NCI-H1436 treated with DMSO at 0.1 percent for 48 hours (cell line): Measurements from ENCODE around the gene OSBPL5.
"Not testable (repeated sequence)": the region's sequence is repeated elsewhere in the genome, so short reads cannot be mapped to it uniquely, and the experiment has no call there.

Experiments used
- DNase-seq: peaks from one replicate; lab custom pipeline; 2025; lab: John Stamatoyannopoulos, UW

OSBPL5 gene

DNA sequence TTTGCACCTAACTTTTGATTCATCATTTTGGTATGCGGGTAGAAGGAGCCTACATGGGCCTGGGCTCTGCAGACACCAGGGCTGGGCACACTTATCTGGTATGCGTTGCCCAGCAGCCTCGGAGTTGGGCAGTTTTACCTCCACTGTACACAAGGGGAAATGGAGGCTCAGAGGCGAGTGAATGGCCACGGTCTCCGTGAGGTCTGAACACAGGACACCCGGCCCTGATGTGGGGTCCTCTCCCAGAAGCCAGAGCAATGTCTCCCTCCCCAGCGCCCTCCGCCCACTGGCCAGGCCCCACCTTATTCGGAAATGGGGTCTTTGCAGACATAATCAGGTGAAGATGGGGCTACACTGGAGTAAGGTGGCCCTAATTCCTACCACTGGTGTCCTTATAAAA lies 43.7 kb downstream of the OSBPL5 start:
- DNase-seq: no peak

DNA sequence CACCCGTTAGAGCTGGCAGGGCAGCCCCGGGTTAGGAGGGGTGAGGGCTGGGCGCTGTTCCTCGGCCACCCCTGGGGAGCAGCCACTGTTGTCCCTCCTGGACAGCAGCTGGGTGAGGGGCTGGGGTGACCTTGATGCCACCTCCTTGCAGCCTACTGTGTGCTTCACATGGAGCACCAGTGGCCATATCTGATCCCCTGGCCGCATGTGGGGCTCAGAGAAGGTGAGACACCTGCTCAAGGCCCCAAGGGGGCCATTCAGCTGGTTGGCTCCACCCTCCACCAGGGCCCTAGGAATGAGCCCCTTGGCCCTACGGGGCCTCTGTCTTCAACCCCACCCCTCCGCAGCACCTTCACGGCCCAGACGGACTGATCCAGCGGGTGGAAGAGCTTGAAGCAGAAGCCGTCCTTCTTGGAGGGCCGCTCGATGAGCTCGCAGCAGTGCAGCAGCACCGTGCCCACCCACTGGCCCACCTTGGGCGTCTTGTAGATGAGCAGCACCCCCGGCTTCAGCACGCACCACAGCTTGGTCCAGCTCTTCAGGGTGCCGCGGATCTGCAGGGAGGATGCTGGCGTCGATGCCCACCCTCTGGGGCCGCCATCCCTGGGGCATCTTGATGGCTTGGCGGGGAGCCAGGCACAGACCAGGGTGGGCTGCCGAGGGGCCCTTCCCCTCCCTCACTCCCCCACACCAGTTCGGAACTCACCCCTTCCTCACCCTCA lies 44.9 kb downstream of the OSBPL5 start:
- DNase-seq: no peak

DNA sequence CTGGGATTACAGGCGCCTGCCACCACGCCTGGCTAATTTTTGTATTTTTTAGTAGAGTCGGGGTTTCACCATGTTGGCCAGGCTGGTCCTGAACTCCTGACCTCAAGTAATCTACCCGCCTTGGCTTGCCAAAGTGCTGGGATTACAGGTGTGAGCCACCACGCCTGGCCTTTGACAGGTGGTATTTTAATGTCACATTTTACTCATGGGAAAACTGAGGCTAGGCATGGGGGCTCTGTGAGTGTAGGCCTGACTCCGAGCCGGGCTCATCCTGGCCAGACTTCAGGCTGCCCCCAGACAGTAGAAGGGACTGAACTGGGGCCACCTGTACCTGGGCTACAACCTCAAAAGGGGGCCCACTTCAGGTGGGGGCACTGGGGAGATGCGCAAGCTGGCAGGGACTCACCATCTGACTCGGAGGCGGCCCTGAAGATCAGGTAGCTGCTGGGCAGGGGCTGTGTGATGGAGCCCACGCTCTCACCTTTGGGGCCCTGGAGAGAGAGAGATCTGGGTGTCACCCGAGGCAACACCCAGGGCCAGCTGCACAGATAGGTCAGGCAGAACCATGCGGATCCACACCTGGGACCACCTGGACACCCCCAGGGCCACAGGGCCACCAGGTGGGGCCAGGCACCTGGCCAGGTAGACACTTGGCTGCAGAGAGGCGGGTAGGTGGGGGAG lies 45.8 kb downstream of the OSBPL5 start:
- DNase-seq: no peak

DNA sequence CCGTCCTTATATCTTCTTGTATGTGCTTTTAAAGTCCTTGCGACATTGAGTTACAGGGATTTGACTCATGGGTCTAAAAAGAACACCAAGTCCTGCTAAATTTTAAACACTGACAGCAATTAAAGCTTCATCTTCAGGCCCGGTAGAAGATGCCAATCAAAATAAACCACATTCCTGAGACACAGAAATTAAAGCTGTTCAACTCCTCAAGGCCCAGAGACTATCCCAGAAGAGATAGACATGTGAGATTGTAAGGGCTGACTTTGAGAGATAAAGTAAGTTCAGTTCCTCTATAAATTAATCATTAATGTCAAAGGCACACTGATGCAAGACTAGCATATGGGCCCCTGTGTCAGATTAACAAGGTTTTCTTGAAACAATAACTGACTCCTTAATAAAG lies 49.8 kb downstream of the OSBPL5 start:
- no peak for DNase-seq

DNA sequence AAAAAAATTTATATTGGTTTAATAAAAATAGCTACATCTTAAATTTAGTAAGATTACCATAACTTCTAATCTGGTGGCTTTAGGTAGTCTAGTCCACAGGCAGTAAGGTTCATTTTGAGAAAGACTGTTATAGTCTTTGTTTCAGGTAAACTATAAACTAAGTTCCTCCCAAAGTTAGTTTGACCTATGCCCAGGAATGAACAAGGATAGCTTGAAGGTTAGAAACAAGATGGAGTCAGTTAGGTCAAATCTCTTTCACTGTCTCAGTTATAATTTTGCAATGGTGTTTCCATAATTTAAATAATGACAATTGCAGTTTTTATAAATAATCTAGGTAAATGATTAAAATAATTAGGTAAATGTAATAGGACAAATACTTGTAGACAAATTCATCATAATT lies 51.4 kb downstream of the OSBPL5 start:
- DNase-seq: not testable (repeated sequence)

DNA sequence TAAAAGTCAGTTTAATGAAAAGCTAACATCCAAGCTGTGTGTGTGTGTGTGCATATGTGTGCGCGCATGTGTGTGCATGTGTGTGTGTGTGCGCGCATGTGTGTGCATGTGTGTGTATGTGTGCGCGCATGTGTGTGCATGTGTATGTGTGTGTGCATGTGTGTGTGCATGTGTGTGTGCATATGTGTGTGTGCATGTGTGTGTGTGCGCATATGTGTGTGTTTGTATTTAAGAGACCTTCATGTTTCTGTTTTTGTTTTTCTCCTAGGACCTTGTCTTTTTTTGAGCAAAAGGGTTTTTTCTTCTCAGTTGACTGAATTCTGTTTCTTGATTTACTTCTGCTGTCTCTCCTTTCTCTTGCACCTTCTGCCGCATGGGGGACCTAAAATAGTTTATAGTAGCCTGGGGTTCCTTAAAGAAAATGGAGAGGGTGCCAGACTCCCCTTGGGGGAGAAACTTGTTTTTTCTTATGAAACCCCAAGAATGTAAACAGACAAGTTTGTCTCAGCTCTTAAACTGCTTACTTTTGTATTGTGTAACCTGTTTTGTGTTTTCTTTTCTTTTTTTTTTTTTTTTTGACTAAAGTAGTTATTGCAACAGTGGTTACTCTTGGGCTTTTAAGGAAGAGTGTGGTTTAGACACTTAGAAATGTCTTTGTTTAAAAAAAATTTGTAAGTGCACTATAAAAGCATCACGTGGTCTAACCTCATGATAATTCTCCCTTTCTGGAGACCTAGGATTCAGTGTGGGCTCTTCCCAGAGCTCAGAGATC lies 53.0 kb downstream of the OSBPL5 start:
- DNase-seq: no peak

DNA sequence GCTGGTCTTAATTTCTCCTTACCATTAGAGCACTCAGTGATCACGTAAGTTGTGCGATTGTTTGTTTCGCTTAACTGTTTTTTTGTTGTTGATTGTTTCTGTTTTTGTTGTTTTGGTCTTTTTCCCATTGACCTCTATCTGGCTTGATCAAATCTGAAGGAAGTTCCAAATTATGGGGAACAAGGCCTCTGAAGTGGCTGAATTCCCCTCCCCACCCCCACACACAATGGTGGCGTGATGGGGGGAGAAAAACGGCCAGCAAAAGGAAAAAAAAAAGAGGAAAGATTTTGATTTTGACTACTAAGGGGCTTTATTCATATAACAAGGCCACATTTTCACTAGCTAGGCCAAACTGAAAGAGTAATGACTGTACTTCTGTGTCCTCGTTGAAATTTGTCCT lies 53.6 kb downstream of the OSBPL5 start:
- DNase-seq: no peak

DNA sequence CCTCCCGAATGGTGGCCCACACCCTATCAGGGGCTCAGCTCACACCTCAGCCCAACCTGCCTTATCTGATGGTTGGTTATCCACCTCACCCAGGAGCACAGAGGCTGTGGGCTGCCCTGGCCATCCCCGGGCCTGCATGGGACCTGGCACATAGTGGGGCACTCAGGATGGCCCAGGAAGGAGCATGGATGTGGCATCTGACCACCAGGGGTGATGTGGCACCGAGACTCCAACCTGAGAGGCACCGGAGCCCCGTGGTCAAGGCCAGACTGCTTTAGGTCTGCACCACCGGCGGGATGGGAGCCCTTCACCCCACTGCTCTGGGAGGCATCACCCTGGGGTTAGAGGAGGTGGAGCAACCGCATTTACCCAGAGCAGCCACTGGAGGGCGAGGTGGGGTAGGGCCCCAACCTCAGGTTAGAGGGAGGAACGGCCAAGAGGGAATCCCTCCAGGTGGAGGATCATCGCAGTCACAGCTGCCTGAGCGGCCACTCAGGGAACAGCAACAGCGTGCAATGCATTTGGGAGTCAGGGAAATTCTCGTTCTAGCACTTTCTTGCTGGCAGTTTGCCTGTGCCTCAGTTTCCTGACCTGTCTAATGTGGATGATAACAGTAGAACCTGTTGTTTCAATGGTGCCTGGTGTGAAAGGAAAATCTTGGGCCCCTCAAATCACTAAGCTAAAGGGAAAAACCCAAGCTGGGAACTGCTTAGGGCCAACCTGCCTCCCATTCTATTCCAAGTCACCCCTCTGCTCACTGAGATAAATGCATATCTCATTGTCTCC lies 55.0 kb downstream of the OSBPL5 start:
- no peak for DNase-seq

DNA sequence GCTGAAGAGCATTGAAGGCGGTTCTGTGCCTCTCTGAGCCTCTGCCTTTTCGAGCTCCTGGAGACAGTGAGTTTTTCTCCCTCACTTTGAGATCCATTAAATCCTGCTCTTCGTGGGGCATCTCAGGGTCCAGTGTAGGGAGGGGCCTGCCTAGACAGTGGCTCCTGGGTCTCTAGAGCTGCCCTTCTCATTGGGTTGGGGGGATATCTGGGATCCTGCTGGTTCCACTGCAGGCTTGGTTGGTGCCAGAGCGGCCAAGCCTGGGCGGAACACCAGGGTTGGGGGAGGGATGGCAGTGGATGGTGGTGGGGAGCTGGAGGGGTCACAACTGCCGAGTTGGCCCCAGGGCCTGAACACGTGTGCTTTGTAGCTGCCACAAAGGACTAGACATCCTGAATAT lies 55.7 kb downstream of the OSBPL5 start:
- DNase-seq: no peak

DNA sequence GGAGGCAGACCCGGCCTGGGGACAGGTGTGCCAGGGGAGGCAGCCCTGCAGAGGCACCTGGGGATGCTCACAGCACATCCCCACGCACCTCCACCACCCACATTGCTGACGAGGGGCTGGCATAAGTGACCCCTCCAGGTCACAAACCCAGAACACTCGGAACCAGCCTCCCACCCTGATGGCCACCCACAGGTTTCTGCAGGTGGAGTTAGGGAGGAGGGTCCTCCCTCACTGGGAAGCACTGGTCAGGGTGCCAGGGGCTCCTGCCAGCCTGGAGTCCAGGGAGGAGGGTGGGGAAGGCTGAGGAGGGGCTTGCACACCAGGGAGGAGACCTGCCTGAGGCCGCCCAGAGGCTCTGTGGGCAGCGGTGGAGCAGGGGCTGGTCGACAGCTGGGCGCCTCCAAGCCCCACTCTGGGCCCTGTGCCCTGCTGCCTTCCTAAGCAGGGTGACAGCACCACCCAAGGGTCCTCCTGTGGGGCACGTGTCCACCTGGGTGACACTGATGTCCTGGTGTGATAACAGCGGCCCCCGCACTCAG lies 56.9 kb downstream of the OSBPL5 start:
- DNase-seq: no peak

DNA sequence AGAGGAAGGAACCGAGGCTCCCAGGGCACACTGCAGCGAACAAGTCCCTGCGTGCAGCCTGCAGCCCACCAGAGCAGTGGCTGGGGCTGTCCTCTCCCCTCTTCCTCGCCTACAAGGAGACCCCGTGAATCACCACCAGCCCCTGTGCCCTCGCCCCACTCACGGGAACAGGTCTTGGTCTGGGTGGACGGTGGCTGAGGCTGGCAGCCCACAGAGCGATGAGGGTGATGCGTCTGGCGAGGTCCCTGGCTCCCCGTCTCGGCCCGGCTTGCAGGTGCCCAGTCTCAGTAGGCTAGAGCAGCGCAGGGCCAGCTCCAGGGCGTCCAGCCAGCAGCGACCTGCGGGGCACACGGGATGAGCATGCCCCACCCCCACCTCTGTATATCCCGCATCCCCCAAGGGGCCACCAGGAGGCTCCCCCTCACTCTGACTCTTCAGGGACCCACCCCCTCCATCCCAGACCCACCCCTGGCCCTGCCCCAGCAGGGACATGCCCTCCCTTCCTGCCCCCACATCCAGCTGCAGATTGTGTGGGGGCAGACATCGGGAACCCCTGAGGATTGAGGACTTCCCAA lies 57.4 kb downstream of the OSBPL5 start:
- DNase-seq: no peak

DNA sequence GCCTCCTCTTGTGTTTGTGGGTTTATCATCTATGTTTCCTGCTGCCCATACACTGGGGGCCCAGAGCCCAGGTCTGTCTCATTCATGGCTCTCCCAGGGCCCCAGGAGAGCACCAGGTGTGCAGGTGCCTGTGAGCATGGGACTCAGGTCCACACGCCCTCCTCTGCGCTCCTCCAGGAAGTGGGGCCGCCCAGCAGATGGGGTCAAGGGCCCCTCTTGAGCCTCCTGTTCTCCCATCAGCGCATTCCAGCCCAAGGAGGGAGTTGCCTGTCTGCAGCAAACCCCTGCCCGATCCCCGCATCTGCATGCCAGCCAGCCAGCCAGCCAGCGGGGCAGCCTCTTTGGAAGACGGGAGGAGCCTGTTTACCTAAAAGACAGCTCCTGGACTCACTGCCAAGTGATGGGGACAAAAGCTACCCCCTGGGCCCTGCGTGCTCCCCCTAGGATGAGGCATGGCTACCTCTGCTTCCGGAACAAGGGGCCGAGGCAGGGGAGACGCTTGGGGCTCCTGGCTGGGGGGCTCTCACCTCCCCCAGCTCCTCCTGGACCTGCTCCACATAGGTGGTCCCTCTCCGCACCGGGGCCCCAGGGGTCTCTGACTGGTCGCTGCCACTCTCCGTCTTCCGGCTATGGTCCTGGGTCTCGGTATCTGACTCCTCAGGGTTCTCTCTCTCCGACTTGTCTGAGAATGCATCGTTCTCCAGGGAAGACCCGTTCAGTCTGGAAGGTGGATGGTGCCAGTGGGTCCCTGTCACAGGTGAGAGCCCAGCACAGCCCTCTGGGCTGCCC lies 58.2 kb downstream of the OSBPL5 start:
- DNase-seq: no peak

DNA sequence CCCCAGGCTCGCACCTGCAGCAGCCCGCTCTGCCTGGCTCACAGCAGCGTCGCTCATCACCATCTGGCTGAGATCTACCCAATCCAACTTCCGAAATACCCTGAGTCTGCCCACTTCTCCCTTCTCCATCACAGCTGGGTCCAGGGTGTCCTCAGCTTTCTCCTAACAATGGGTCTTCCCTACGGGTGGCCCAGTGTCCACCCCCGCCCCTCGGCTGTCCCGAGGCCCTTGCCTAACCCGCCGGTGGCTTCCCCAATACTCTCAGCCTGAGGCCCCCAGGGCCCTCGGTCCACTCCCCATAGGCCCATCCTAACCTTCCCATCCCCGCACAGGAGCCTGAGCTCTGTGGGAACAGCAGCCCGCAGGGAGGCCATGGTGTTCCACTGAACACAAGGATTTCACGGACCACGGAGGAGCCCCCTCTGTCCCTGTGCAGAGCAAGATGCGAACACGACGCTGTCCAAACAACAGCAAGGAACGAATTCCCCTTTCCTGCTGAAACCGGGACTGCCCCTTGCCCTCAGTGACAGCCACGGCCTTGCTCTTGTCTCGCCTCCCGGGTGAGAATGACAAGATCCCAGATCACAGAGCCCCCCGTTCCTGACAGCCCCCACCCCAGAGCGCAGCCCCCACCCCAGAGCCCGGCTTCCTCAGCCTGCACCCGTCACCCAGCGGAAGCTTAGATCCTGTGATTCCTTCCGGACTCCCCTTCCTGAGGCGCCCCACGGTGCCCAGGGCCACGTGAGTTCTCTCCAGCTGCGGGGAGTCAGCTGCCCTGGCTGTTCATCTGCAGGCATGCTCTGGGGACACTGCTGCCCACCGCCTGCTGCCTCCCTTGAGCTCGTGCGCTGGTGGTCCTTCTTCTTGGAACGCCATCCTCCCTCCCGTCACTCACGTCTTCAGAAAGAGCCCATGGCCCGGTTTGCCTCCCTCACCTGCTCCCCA lies 59.0 kb downstream of the OSBPL5 start:
- no peak for DNase-seq

DNA sequence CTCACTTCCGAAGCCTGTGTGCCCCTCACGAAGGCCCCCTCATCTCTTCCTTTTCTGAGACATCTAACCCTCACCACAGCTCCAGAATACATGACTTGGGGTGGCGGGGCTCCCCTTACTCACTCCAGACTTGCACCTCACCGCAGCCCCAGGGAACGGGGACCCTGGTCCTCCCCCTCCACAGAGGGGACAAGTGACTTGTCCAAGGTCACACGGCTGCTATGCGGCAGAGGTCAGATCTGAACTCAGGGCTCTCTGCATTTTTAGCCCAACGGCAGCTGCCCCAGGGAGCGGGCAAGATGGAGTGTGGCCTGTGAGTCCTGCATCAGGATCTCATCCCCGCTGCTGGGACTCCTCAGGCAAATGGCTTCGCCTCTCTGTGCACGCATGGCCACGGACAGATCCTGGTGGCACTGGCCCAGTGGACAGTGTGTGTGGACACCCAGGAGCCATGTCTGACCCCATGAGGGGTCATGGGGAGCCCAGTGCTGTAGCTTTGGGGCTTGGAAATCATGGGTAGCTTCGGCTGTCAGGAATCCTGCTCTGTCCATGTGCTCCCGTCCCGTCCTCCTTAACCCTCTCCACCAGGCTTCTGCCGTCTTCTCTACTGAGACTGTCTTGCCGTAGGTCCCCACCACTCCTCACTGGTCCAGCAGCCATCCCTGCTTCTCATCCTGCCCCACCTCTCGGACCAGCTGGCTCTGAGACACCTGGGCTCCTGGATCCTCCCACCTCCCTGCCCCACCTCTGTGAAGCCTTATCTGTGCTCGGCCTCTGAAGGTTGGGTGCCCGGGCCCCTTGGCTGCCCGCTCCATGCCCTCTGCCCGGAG lies 59.9 kb downstream of the OSBPL5 start:
- DNase-seq: no peak

DNA sequence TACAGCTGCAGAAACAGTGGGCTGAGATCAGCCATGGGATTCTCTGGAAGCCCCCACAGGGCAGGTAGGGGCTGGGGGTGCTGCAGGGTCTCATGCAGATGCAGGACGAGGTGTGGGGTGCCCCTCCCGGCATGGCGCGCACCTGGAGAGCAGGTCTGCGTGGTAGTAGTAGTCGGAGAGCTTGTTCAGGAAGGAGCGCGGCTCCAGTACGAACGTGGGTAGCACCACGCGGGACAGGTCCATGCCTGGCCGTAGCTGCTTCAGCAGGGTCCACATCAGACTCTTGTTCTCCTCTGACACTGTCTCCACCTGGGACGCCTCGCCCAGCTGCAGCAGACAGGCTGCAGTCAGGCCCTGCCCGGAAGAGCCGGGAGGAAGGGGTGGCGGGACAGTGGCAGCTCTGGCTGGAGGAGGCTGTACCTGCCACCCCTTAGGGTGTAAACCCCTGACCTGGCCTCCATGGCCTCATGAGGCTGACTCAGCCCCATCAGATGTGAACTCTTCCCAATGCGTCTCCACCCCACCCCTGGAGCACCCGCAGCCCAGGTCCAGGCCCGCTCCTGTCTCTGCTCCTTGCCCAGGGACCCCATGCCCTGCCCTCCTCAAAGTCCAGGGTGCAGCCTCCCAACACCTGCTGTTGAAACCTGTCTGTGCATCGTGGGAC lies 60.9 kb downstream of the OSBPL5 start:
- DNase-seq: no peak

DNA sequence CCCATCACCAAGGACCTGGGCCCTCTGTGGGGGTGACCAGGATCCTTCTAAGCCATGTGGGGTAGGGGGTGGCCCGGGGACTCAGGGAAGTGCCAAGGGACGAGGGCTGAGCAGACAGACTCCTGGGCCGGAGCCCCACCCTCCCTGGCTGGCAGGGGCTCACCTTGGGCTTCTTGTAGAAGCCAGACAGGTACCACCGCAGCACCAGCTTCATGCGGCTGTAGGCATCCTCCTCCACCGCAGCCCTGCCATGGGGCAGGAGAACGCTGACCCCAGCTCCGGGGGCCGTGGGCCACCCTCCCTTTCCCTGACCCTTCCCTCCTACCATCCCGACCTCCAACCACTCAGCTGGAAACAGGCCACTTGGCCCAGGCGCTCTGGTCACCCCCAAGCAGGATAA lies 62.0 kb downstream of the OSBPL5 start:
- DNase-seq: no peak

DNA sequence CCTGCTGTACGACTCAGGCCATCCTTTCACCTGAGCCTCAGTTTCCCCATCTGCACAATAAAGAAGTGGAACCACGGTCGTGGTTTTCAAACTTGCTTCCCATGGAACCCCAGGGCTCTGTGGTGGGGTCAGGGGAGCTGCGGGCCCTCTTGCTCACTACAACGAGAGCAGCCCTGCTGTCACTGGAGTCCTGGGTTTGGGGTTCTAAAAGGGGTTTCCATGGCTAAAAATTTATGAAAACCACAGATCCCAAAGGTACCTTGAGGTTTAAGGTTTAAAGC lies 62.5 kb downstream of the OSBPL5 start:
- no peak for DNase-seq

DNA sequence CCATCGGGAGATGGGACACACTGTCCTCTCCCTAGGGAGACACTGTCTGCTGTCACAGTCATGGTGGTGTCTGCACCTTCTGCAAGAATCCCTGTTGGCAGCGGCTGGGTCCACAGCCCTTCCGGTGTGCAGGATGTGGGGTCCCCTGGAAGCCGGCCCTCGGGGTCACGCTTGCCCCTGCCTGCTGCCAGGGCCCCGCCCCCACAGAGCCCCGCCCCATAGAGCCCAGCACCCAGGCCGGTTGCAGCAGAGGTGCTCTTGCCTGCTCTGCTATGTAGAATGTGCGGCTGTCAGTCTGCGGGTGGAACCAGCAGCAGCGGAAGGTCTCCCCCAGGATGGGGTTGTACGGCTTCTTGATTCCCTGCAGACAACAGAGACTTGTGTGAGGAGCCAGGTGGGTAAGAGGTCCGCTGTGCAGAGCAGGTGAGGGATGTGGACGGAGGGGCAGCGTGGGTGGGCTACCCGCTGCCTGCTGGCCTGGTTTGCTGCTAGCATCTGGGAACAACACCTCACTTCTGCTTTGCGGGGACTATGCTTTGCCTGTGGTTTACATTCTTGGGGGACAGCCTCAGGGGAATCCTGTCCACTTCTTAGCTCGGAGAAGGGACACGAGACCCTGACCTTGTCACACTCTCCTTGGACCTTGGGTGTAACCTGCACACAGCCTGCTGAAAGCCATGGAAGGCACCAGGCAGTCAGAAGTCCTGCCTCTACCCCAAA lies 63.0 kb downstream of the OSBPL5 start:
- DNase-seq: no peak
